GM21576 (cell line): ENCODE data around the gene CAMKMT.

ENCODE experiments used
- ATAC-seq: cut with Tn5 transposase; IDR thresholded peaks from one replicate; pipeline ENCODE4 v1.9.1; 2021; ENCODE audit warnings: mild to moderate bottlenecking, moderate library complexity; ENCODE audit not compliant: unreplicated experiment

CAMKMT gene

DNA sequence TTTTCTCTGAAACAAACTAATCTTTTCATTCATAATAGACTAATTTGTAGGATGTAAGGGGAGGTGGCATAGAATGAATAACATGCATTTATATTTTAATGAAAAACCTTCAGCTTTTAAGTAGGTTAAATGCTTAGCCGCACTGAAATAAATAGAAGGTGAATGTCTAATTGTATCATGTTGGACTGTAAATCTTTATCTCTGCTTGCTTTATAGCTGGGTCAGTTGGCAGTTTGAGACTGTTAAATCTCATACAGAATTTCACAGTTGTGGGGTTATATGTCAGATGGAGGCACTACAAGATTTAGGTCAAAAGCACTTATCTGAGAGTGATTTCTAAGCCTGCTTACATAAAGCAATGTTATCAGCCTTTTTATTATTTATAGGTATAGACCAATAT, 405.0 kb downstream of the CAMKMT start:
- no peak for ATAC-seq

- ATAC-seq: no peak
Measured at GRCh38 chr2:44767691-44768090, 405.9 kb downstream of the CAMKMT start.

DNA sequence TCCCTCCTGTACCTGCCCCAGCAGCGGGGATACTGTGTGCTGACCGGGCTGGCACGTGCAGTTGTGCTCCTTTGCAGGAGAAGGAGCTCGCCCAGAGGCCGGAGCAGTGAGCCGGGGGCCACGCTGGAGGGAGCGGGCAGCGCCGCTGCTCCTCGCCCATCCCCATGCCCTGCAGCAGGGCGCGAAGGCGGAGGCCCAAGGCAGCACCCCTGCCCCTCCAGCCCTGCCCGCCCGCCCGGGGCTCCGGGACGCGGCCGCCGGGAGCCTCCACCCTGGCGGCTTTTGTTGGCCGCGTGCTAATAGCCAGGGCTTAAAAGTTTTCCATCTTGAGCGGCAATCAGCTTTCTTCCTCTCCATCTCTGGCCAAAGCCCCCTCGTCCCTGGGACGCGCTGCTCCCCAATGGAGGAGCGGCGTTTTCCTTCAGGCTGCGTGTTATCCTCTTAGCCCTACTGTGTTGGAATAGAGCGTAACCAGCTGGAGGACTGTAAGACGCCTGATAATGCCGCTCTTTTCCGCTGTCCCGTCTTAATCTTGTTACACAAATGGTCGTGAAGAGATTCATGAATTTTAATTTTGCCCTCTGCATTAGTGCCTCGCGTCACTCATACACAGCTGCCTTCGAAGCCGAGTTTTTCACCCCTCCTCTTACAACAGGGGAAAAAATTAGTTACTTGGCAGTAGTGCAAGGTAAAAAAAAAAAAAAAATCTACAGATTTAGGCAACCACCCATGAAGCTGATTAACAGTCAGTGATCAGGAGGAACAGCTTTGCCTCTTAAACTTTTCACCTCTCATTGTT, 406.9 kb downstream of the CAMKMT start:
- no peak for ATAC-seq

- no peak for ATAC-seq
Measured at GRCh38 chr2:44769349-44770011, 407.7 kb downstream of the CAMKMT start.

DNA sequence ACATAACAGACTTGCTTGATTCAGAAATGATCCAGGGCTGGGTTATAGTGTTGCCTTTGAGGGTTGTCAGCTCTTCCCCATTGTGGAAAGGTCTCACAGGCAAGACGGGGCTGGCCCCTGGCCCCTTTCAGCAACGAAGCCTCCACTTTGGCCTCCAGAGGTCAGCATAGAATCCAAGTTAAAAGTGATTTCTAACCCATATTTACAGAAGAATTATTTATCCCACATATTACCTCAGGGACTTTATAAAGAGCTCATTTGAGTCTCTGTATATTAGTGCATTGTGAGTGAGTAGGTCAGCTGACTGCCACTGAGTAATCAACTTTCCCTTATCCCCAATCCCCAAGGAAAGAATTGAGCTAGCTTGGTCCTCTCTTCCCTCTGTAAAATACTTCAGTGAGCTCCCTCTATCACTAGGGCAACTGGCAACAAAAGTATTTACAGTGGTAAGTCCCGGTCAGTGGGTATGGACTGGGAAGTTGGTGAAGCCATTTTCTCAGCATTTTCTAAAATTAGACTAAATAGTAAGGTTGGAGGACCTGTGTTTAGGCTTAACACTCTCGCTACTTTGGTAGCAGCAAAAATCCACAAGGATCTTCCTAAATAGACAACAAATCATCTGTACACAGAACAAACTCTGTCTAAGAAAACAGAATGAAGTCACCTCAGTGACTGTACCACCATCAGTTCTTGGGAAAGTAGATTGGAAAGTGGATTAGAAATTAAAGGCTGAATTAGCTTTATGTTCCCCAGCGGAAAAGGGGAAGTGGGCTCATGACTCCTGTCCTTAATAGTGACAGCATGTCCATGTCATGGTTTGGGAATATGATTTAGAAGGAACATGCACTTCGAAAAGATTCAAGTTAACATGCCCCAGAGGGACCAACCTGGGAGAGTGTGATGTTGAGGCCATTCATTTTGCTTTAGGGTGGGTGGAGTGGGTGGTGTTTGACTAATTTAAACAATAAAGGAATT, 408.8 kb downstream of the CAMKMT start:
- ATAC-seq: no peak

DNA sequence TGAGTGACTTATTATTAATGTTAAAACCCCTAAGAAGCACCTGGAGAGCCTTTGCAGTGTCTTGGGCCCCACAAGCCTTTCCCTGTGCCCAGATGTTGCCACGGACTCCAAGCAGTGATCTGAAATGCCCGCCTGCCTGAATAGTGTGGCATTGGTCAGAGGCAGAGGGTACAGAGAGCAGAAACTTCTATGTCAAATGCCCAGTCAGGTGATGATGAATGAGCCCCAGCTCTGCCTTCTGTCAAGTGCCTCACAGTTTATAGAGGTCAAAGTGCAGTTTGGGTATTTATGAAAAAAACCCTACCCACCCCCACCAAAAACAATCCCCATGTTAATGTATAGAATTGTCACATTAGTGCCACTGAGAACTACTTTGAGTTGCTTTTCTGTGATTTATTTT, 409.8 kb downstream of the CAMKMT start:
- ATAC-seq: no peak

DNA sequence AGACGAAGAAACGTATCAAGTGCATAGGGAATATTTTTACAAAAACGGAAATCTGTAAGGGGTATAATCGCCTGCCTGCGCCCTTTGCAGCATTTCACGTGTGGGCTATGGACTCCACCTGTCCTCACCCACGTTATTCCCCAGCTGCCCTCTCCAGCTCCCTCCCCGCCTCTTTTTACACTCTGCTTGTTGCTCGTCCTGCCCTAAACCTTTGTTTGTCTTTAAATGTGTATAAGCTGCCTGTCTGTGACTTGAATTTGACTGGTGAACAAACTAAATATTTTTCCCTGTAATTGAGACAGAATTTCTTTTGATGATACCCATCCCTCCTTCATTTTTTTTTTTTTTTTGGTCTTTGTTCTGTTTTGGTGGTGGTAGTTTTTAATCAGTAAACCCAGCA, 410.4 kb downstream of the CAMKMT start:
- no peak for ATAC-seq

- no peak for ATAC-seq
Measured at GRCh38 chr2:44772669-44773378, 411.1 kb downstream of the CAMKMT start.

GRCh38 chr2:44774826-44775492, 413.2 kb downstream of the CAMKMT start:
- ATAC-seq: no peak

DNA sequence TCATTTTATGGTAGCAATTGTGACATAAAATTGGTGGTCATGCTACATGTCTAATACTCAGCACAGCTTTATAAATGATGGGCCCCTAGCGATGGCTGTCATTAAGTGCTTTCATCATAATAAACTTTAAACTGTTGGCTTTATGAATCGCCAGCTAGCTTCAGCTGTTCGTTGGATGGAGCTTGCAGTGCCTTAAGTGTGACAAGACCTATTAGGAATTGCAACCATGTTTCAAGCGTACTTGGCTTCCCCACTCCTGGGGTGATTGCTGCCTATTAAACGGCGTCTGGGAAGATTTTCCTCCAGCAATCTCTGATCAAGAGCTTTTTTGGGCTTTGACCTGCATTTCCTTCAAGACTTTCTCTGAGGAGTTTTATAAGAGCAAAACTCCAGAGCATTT, 415.3 kb downstream of the CAMKMT start:
- no peak for ATAC-seq

- no peak for ATAC-seq
Measured at GRCh38 chr2:44777537-44777936, 415.8 kb downstream of the CAMKMT start.

DNA sequence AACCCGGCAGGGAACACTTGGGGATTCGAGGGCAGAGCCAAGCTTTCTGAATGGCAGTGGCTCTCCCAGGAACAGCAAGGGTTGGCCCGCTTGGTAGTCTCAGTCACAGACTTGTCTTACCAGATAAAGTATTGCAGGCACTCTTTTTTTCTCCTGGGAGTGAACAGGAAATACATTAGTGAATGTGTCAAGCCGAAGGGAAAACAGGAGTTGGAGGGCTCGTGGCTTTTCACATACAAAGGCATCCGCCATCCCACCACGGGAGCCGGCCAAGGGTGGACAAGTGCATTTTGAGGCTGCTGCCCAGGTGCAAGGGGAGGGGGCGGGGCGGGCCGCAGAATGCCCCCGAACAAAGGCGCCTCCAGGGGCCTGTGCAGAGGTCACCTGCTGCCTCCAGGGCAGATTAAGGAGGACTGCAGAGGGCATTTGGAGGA, 416.5 kb downstream of the CAMKMT start:
- peak; percentile 45 for ATAC-seq

DNA sequence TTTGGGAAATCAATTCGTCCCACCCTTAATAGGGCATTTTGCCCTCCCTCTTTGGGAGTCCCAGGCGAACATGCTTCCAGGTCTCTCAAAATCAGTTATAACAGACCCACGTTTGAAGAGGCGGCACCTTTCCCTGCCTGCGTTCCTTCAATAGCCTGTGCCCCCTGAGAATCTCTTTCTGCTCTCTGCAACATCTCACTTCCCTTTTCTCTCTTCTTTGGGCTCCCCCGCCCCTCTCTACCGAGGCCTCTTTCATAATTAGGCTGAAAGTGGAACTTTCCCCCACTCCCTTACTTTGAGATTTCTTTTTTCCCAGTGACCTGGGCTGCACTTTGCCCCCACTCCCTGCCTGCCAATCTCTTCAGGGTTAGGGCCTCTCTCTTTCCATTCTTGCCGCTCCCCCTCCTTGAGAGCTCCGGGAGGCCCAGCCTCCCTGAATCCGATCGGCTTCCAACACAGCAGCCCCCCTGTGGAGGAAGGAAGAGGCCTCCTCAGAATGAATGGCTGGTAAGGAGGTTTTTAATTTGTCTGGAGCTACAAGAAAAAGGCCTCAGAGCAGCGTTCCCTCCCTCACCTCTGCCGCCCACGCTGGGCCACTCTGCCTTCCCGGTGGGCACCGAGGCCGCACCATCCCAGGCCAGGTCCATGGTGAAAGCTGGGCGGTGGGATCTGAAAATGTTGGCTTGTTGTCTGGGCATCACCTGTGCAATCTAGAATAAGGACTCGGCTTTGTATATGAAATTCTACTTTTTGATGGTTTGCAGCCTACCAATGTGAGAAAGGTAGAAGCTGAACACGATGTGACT, 417.1 kb downstream of the CAMKMT start:
- peak; percentile 97 for ATAC-seq

- no peak for ATAC-seq
Measured at GRCh38 chr2:44779793-44780192, 418.0 kb downstream of the CAMKMT start.

GRCh38 chr2:44780406-44780805, 418.7 kb downstream of the CAMKMT start:
- ATAC-seq: no peak

DNA sequence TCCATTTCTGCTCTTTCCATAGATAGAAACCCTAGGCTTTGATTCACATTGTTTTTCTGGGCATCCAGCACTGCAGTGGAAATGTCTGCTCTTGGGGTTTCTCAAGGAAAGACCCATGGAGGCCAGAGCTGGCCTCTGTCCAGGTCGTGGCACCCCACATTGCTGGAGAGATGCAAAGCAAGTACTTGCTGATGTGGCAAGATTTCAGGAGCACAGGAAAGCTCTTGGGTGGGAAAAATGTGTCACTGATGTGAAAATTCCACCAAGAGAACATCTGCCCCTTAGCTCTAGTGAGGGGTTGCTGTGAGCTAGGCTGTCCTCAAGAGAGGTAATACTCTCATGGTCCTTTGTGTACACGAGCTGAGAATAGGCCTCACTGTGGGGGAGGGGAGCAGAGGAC, 423.7 kb downstream of the CAMKMT start:
- ATAC-seq: no peak

DNA sequence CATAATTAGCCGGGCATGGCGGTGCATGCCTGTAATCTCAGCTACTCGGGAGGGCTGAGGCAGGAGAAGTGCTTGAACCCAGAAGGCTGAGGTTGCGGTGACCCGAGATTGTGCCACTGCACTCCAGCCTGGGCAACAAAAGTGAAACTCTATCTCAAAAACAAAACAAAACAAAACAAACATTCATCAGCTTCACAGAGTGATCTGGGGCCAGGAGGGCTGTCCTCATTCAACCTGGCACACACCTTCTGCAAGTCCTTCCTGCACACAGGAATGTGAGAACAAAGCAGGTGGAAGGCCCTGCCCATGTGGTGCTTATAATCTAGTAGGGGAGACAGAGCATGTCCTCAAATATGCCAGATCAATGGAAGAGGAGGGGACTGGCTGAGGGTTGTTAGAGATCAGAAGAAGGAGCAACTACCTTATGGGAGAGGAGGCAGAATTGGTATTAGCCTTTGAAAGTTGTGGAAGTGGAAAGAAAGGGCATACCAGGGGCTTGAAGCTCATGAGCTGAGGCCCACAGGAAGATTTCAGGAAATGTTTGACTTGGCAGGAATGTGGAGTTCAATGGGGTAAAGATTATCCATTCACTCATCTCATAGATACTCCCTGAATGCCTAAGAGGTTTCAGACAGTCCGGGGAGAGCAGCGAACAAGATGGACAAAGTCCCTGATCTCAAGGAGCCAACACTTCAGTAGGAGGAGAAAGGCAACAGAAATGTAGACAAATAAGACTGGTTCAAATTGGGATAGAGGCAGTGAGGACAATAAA, 424.5 kb downstream of the CAMKMT start:
- no peak for ATAC-seq

DNA sequence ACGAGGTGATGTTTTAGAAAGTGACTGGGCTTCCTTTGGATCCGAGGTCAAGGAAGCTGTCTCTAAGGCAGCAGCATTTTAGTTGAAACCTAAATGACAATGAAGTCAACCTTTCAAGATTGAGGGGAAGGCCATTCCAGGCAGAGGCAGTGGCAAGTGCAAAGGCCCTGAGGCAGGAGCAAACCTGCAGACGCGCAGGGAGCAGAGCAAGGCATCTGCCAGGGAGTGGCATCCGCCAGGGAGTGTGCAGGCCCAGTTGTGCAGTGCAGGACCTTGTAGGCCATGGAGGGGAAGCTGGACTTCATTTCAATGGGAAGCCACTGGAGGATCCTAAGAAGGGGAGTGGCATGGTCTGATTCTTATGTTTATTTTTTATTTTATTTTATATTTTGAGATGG, 425.1 kb downstream of the CAMKMT start:
- no peak for ATAC-seq

- ATAC-seq: no peak
Measured at GRCh38 chr2:44787663-44788062, 425.9 kb downstream of the CAMKMT start.
